Medulla oblongata (tissue), 1 donor: ENCODE results near the gene NUDT12.
A peak's percentile ranks its signal among the peaks of the same experiment; 100 is the strongest.

Source experiments
- DNase-seq: peaks from one replicate; pipeline ENCODE4 v3.0.0-alpha.2; 2015; ENCODE audit errors: extremely low spot score

Gene NUDT12

GRCh38 chr5:103562453-103563157, at the start of gene NUDT12:
Gene NUDT12, minus strand, starts transcription at chr5:103562789. Its CDS starts 2,541 bp downstream, at chr5:103560248.
- peak; percentile 84 for DNase-seq

- no peak for DNase-seq
Observed at GRCh38 chr5:103607346-103607745, 44.8 kb upstream of the NUDT12 start.

GRCh38 chr5:103605277-103605676, 42.7 kb upstream of the NUDT12 start:
- DNase-seq: no peak

- no peak for DNase-seq
Observed at GRCh38 chr5:103602438-103602837, 39.8 kb upstream of the NUDT12 start.

- no peak for DNase-seq
Observed at GRCh38 chr5:103601314-103601713, 38.7 kb upstream of the NUDT12 start.

- DNase-seq: no peak
Observed at GRCh38 chr5:103600086-103600485, 37.5 kb upstream of the NUDT12 start.

- DNase-seq: no peak
Observed at GRCh38 chr5:103598997-103599566, 36.5 kb upstream of the NUDT12 start.

GRCh38 chr5:103590221-103590620, 27.6 kb upstream of the NUDT12 start:
- no peak for DNase-seq

- no peak for DNase-seq
Observed at GRCh38 chr5:103589776-103590175, 27.2 kb upstream of the NUDT12 start.

- DNase-seq: no peak
Observed at GRCh38 chr5:103589357-103589756, 26.8 kb upstream of the NUDT12 start.

- peak; percentile 65 for DNase-seq
Observed at GRCh38 chr5:103587185-103587748, 24.7 kb upstream of the NUDT12 start.

- DNase-seq: peak; percentile 65
Observed at GRCh38 chr5:103582364-103582763, 19.8 kb upstream of the NUDT12 start.

GRCh38 chr5:103573411-103573810, 10.8 kb upstream of the NUDT12 start:
- DNase-seq: no peak

- DNase-seq: no peak
Observed at GRCh38 chr5:103572454-103572853, 9.9 kb upstream of the NUDT12 start.

GRCh38 chr5:103571730-103572129, 9.1 kb upstream of the NUDT12 start:
- DNase-seq: no peak

- no peak for DNase-seq
Observed at GRCh38 chr5:103569313-103570060, 6.9 kb upstream of the NUDT12 start.

GRCh38 chr5:103565719-103566118, 3.1 kb upstream of the NUDT12 start:
- DNase-seq: no peak

- DNase-seq: peak; percentile 43
Observed at GRCh38 chr5:103561685-103562452, 720 bp downstream of the NUDT12 start.

GRCh38 chr5:103560826-103561225, 1.8 kb downstream of the NUDT12 start:
- no peak for DNase-seq

GRCh38 chr5:103546858-103547257, 15.7 kb downstream of the NUDT12 start:
- no peak for DNase-seq

GRCh38 chr5:103542441-103542840, 20.1 kb downstream of the NUDT12 start:
- no peak for DNase-seq

- DNase-seq: no peak
Observed at GRCh38 chr5:103541569-103541968, 21.0 kb downstream of the NUDT12 start.
